ENCODE data around the gene GUCD1. TPM values are rescaled to one million over a fixed set of nuclear protein-coding genes. Genes with fewer than 3 reads are reported as not detected.

Gene GUCD1
- total and polyA plus RNA-seq, 2 of the 13 experiments (the other 11 are each of a cell fraction or from before 2014, with no cell fraction given) = 128 to 245 TPM

DNA sequence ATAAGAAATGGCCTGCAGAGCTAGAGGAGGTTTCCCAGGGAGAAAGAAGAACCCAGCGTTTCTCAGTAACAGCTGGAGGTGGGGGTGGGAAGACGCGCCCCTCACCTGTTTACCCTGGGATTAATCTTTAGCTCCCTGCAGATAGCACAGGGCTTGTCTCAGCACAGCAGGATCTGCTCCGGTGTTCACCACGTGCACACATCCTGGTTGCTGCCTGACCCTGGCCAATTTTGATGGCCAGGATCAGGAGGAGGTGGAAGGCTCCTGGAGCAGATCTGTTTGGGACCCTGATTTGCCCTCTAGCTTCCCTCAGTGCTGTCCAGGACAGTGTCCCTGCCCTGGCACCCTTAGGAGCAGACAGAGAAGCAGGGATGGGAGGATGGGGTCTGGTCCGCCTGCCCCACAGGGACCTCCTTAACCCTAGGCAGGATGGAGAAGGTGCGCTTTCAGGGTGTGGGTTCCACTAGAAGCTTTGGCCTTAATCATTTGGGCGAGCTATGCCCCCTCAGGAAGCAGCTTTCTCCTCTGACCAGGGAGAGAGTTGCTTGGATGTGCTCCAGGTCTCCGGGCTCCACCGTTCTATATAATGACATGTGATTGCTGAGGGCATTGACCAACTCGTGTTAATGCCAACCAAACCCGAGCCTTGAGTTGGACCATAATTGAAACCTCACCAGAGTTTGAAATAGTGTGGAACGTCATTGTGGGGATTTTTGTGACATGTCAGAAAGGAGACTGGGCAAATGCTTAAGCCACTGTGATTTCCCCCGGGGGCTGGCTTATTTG lies 40.5 kb downstream of the GUCD1 start (continued):
- TF ChIP-seq ZBTB42 (CRISPR knock-in tag; IDR thresholded peaks at IDR 0.05) (peak; percentile 96; the same call in 1 of the 2 replicates), ZNF205 (CRISPR knock-in tag; IDR thresholded peaks at IDR 0.05) (peak; percentile 92), SAP130 (CRISPR knock-in tag; IDR thresholded peaks at IDR 0.05; ENCODE audit: low read depth) (peak; percentile 94), ZNF564 (CRISPR knock-in tag; IDR thresholded peaks at IDR 0.05) (peak; percentile 88), ZNF318 (CRISPR knock-in tag; IDR thresholded peaks at IDR 0.05) (peak; percentile 90; the same call in 1 of the 2 replicates), HNRNPK (IDR thresholded peaks at IDR 0.05; ENCODE audit: low read depth, low read length, poor library complexity, severe bottlenecking) (no peak), ZNF841 (CRISPR knock-in tag; IDR thresholded peaks at IDR 0.05; ENCODE audit: borderline replicate concordance) (no peak), ZNF484 (CRISPR knock-in tag; IDR thresholded peaks at IDR 0.05; ENCODE audit: borderline replicate concordance, low read depth) (0 out of 2 replicates have a peak, but pooled peaks have one; percentile 44), AFF4 (CRISPR knock-in tag; IDR thresholded peaks at IDR 0.05) (0 out of 2 replicates have a peak, but pooled peaks have one; percentile 48), ZNF678 (CRISPR knock-in tag; IDR thresholded peaks at IDR 0.05) (peak; percentile 97), ZNF350 (CRISPR knock-in tag; IDR thresholded peaks at IDR 0.05; ENCODE audit: borderline replicate concordance, low read depth) (peak; percentile 97), SP140L (CRISPR knock-in tag; IDR thresholded peaks at IDR 0.05; ENCODE audit: borderline replicate concordance) (peak; percentile 91; the same call in 1 of the 2 replicates), ZNF670 (CRISPR knock-in tag; IDR thresholded peaks at IDR 0.05; ENCODE audit: borderline replicate concordance) (peak; percentile 83; the same call in 1 of the 2 replicates)
- TF ChIP-seq, protein P1, sequence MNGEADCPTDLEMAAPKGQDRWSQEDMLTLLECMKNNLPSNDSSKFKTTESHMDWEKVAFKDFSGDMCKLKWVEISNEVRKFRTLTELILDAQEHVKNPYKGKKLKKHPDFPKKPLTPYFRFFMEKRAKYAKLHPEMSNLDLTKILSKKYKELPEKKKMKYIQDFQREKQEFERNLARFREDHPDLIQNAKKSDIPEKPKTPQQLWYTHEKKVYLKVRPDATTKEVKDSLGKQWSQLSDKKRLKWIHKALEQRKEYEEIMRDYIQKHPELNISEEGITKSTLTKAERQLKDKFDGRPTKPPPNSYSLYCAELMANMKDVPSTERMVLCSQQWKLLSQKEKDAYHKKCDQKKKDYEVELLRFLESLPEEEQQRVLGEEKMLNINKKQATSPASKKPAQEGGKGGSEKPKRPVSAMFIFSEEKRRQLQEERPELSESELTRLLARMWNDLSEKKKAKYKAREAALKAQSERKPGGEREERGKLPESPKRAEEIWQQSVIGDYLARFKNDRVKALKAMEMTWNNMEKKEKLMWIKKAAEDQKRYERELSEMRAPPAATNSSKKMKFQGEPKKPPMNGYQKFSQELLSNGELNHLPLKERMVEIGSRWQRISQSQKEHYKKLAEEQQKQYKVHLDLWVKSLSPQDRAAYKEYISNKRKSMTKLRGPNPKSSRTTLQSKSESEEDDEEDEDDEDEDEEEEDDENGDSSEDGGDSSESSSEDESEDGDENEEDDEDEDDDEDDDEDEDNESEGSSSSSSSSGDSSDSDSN (CRISPR knock-in tag; IDR thresholded peaks at IDR 0.05) = peak; percentile 65
